Suprapubic skin (tissue), 4 donors: ENCODE results near the gene LARP6. TPM values are rescaled to one million over a fixed set of nuclear protein-coding genes. Genes with fewer than 3 reads are reported as not detected.
"Not testable (repeated sequence)": the region's sequence is repeated elsewhere in the genome, so short reads cannot be mapped to it uniquely, and the experiment has no call there.

Experiments used
- DNase-seq, 2 donors: peaks; one replicate each; pipeline ENCODE4 v3.0.0-alpha.2; 2019; ENCODE audit warnings: low spot score in 2 of 2
- H3K27ac ChIP-seq: fragments of 200-600 bp; sonication (generic); one replicate; pipeline ENCODE4 v1.5.1; 2019
- H3K27me3 ChIP-seq: fragments of 200-600 bp; sonication (generic); one replicate; pipeline ENCODE4 v1.5.1; 2019
- H3K36me3 ChIP-seq: fragments of 200-600 bp; sonication (generic); one replicate; pipeline ENCODE4 v1.5.1; 2019
- H3K4me1 ChIP-seq: fragments of 200-600 bp; sonication (generic); one replicate; pipeline ENCODE4 v1.5.1; 2019
- H3K4me3 ChIP-seq: fragments of 200-600 bp; sonication (generic); one replicate; pipeline ENCODE4 v1.5.1; 2019; ENCODE audit warnings: mild to moderate bottlenecking
- H3K9me3 ChIP-seq: fragments of 200-600 bp; sonication (generic); one replicate; pipeline ENCODE4 v1.5.1; 2019
- EP300 ChIP-seq: sonication (generic); formaldehyde crosslinking; IDR thresholded peaks from one replicate; pipeline ENCODE4 v1.6.1; 2017; ENCODE audit warnings: antibody characterized with exemption
- POLR2A ChIP-seq, 2 donors: fragments of 450-650 bp; IDR thresholded peaks; one replicate each; pipeline ENCODE4 v1.6.1; 2017; ENCODE audit warnings: antibody characterized with exemption in 2 of 2, mild to moderate bottlenecking in 2 of 2, moderate library complexity in 2 of 2
- POLR2AphosphoS5 ChIP-seq, 3 donors: sonication (generic); formaldehyde crosslinking; IDR thresholded peaks; one replicate each; pipeline ENCODE4 v1.6.1; 2017; ENCODE audit warnings: antibody characterized with exemption in 3 of 3
- WGBS: methylation state at CpG from one replicate; pipeline ENCODE4 v1.1.5; 2018; 5-methylcytosine and 5-hydroxymethylcytosine counted together
- total RNA-seq, 4 donors: library from RNA; depleted of rRNA; stranded (reverse); fragments of >200 nt; gene quantifications; one replicate each; pipeline ENCODE4 v1.1.0, GENCODE V29; 2016
- TF ChIP-seq, protein P1 (sequence below), 2 donors: fragments of 200-600 bp in 1 of 2; fragments of 450-650 bp in 1 of 2; sonication (generic) in 1 of 2; IDR thresholded peaks; one replicate each; pipeline ENCODE4 v1.5.1; 2016 to 2019; ENCODE audit warnings: antibody characterized with exemption in 2 of 2, mild to moderate bottlenecking in 1 of 2, moderate library complexity in 1 of 2

Gene LARP6
- total RNA-seq, 4 donors from 2014 or later = 2.4 to 15.0 (median 9.8) TPM

- Histone ChIP-seq H3K27me3 (no peaks in the 10 kb centered on the region), H3K4me3 (no peak overlapping the region), H3K9me3 (no peaks in the 10 kb centered on the region), H3K4me1 (peaks cover 3% of the 10 kb centered on the region), H3K27ac (no peak overlapping the region), H3K36me3 (no peaks in the 10 kb centered on the region)
- TF ChIP-seq EP300 = no peak
- TF ChIP-seq, protein P1, sequence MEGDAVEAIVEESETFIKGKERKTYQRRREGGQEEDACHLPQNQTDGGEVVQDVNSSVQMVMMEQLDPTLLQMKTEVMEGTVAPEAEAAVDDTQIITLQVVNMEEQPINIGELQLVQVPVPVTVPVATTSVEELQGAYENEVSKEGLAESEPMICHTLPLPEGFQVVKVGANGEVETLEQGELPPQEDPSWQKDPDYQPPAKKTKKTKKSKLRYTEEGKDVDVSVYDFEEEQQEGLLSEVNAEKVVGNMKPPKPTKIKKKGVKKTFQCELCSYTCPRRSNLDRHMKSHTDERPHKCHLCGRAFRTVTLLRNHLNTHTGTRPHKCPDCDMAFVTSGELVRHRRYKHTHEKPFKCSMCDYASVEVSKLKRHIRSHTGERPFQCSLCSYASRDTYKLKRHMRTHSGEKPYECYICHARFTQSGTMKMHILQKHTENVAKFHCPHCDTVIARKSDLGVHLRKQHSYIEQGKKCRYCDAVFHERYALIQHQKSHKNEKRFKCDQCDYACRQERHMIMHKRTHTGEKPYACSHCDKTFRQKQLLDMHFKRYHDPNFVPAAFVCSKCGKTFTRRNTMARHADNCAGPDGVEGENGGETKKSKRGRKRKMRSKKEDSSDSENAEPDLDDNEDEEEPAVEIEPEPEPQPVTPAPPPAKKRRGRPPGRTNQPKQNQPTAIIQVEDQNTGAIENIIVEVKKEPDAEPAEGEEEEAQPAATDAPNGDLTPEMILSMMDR (IDR thresholded peaks at IDR 0.05) = peak in 1 of 2 donors; percentile 11
- no peak for TF ChIP-seq POLR2A (IDR thresholded peaks at IDR 0.05)
- DNase-seq = no peak
- 79% methylated on average over 7 of the region's 7 CpGs for WGBS
These were observed 21.2 kb upstream of the LARP6 start for GRCh38 chr15:70875001-70875782.

DNA sequence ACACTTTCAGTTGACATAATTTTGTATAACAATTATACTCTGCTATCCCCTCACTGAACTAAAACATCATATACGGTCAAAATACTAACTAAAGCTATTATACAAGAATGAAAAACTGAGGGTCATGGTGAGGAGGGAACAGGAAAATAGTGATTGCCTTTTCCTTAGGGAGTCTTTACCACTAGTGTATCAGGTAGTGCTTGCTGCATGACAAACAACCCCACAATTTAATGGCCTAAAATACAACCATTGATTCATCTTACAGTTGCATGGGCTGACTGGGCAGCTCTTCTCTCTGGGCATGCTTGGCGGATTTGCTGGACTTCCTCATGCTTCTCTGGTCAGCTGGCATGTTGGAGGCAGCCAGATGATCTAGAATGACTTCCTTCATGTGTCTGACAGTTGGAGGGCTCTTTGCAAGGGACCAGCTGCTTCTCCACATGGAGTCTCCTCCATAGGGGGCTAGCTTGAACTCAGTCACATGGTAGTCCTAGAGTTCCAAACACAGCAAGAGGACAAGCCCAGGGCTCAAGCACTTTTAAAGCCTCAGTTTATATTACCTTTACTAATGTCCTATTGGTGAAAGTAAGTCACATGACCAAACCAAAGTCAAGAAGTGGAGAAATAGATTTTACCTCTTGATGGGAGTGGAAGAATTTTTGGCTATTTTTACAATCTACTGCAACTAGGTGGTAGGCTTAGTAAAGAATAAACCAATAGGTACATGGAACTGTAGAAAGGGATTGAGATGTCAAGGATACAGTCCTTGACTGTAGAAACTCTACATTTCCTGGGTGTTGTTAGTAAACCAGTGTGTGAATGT lies 19.5 kb upstream of the LARP6 start:
- peaks cover 16% of the 10 kb centered on the region for H3K4me1 ChIP-seq
- TF ChIP-seq POLR2AphosphoS5 (IDR thresholded peaks at IDR 0.05) (no peak), EP300 (no peak), POLR2A (IDR thresholded peaks at IDR 0.05) (no peak)
- TF ChIP-seq, protein P1 (IDR thresholded peaks at IDR 0.05) = no peak
- H3K4me3 ChIP-seq = no peak overlapping the region
- H3K27me3 ChIP-seq = no peaks in the 10 kb centered on the region
- no peaks in the 10 kb centered on the region for H3K9me3 ChIP-seq
- H3K36me3 ChIP-seq = no peaks in the 10 kb centered on the region
- WGBS = 89% methylated on average over 2 of the region's 2 CpGs
- no peak for DNase-seq
- H3K27ac ChIP-seq = no peak overlapping the region

DNA sequence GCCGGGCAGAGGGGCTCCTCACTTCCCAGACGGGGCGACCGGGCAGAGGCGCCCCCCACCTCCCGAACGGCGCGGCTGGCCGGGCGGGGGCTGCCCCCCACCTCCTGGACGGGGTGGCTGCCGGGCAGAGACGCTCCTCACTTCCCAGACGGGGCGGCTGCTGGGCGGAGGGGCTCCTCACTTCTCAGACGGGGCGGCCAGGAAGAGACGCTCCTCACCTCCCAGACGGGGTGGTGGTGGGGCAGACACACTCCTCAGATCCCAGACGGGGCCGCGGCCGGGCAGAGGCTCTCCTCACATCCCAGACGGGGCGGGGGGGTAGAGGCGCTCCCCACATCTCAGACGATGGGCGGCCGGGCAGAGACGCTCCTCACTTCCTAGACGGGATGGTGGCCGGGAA lies 17.5 kb upstream of the LARP6 start:
- H3K36me3 ChIP-seq, H3K4me3 ChIP-seq, H3K27me3 ChIP-seq, H3K27ac ChIP-seq, DNase-seq, H3K9me3 ChIP-seq: not testable (repeated sequence)
- peaks cover 29% of the 10 kb centered on the region for H3K4me1 ChIP-seq
- WGBS = 98% methylated on average over 6 of the region's 34 CpGs

DNA sequence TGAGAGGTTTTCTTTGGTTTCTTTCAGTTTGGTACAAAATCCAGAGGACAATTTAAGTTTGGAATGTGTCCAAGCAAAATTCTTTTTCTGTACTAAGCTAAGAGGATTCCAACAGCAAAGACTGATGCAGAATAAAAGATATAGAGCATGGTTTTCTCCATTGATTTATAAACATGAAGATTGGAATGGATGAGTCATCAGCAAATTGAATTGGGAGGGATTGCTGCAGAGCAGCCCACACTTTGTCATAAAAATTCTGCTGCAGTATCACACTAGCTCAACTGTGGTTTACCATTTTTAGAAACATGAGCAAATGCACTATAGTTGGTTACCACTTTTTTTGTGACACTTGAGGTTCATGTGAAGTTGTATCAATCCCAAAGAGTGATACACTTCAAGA lies 16.1 kb upstream of the LARP6 start:
- Histone ChIP-seq H3K4me1 (peaks cover 29% of the 10 kb centered on the region), H3K27me3 (no peaks in the 10 kb centered on the region), H3K36me3 (no peaks in the 10 kb centered on the region), H3K27ac (no peak overlapping the region), H3K4me3 (no peak overlapping the region), H3K9me3 (no peaks in the 10 kb centered on the region)
- no peak for DNase-seq
- TF ChIP-seq, protein P1 (IDR thresholded peaks at IDR 0.05) = no peak
- TF ChIP-seq POLR2AphosphoS5 (IDR thresholded peaks at IDR 0.05) = no peak
- TF ChIP-seq POLR2A (IDR thresholded peaks at IDR 0.05) = no peak
- TF ChIP-seq EP300 = no peak

- H3K27me3 ChIP-seq = no peaks in the 10 kb centered on the region
- no peaks in the 10 kb centered on the region for H3K36me3 ChIP-seq
- H3K9me3 ChIP-seq = no peaks in the 10 kb centered on the region
- WGBS = 83% methylated on average over 3 of the region's 3 CpGs
- no peak overlapping the region for H3K27ac ChIP-seq
- TF ChIP-seq POLR2A (IDR thresholded peaks at IDR 0.05) = no peak
- TF ChIP-seq, protein P1 (IDR thresholded peaks at IDR 0.05) = no peak
- TF ChIP-seq POLR2AphosphoS5 (IDR thresholded peaks at IDR 0.05) = no peak
- TF ChIP-seq EP300 = no peak
- H3K4me1 ChIP-seq = peaks cover 29% of the 10 kb centered on the region
- H3K4me3 ChIP-seq = no peak overlapping the region
- DNase-seq = no peak
These were observed 15.4 kb upstream of the LARP6 start for GRCh38 chr15:70869346-70869745.
